Endodermal cell (in vitro differentiated cells): ENCODE results near the gene UPF1. TPM values are rescaled to one million over a fixed set of nuclear protein-coding genes. Genes with fewer than 3 reads are reported as not detected.

Experiments
- DNase-seq: peaks from one replicate; pipeline ENCODE4 v3.0.0-alpha.2; 2017
- H3K27ac ChIP-seq: 2 replicates; pipeline ENCODE4 v1.5.1; 2013; ENCODE audit warnings: mild to moderate bottlenecking, low read depth, low read length, moderate library complexity
- H3K27me3 ChIP-seq: 2 replicates; pipeline ENCODE4 v1.6.1; 2013; ENCODE audit warnings: mild to moderate bottlenecking, low read length, moderate library complexity; ENCODE audit not compliant: insufficient read depth, control insufficient read depth, poor library complexity, severe bottlenecking
- H3K36me3 ChIP-seq: 2 replicates; pipeline ENCODE4 v1.7.0; 2013; ENCODE audit warnings: mild to moderate bottlenecking, low read length, moderate library complexity; ENCODE audit not compliant: control insufficient read depth, insufficient read depth
- H3K4me1 ChIP-seq: one replicate; pipeline ENCODE4 v1.7.0; 2013; ENCODE audit warnings: low read length; ENCODE audit not compliant: control insufficient read depth, insufficient read depth
- H3K4me3 ChIP-seq: 2 replicates; pipeline ENCODE4 v1.5.1; 2013; ENCODE audit warnings: mild to moderate bottlenecking, low read length, moderate library complexity
- H3K9ac ChIP-seq: 2 replicates; pipeline ENCODE4 v1.6.1; 2013; ENCODE audit warnings: mild to moderate bottlenecking, low read length, moderate library complexity; ENCODE audit not compliant: poor library complexity, severe bottlenecking; ENCODE audit errors: extremely low read depth
- H3K9me3 ChIP-seq: 2 replicates; pipeline ENCODE4 v1.6.1; 2013; ENCODE audit warnings: mild to moderate bottlenecking, low read length, moderate library complexity; ENCODE audit not compliant: control insufficient read depth
- H3K27ac Mint-ChIP-seq: 2 replicates; pipeline ENCODE4 v1.8.0; 2020; ENCODE audit warnings: mixed read lengths
- H3K27me3 Mint-ChIP-seq: 2 replicates; pipeline ENCODE4 v1.8.0; 2021; ENCODE audit warnings: mild to moderate bottlenecking, mixed read lengths; ENCODE audit not compliant: insufficient read depth
- H3K36me3 Mint-ChIP-seq: 2 replicates; pipeline ENCODE4 v1.8.0; 2020; ENCODE audit warnings: low read depth, mixed read lengths
- H3K4me1 Mint-ChIP-seq: 2 replicates; pipeline ENCODE4 v1.8.0; 2020; ENCODE audit warnings: mixed read lengths
- H3K4me3 Mint-ChIP-seq: 2 replicates; pipeline ENCODE4 v1.8.0; 2020; ENCODE audit warnings: mild to moderate bottlenecking, moderate library complexity, mixed read lengths
- H3K9me3 Mint-ChIP-seq: 2 replicates; pipeline ENCODE4 v1.8.0; 2020; ENCODE audit warnings: mild to moderate bottlenecking, mixed read lengths
- CTCF ChIP-seq: fragments of 200-600 bp; sonication (generic); conservative IDR thresholded peaks from 2 replicates; pipeline ENCODE4 v1.5.0; 2021; ENCODE audit warnings: antibody characterized with exemption, mild to moderate bottlenecking
- WGBS, 2 experiments: methylation state at CpG; one replicate each; pipeline versions ENCODE4 v1.1.5 to v1.1.7; 2013; ENCODE audit warnings: missing lambda C conversion rate in 2 of 2, mixed read lengths in 1 of 2; ENCODE audit not compliant: insufficient coverage in 1 of 2, insufficient read length in 1 of 2; 5-methylcytosine and 5-hydroxymethylcytosine counted together
- total RNA-seq, 2 donors: library from RNA; stranded (reverse); fragmentation: NEBNext Ultra II Directional in 1 of 2; extraction: Animal tissue kit (Norgen Biotek cat#: 25700) in 1 of 2; gene quantifications; 2 replicates in 1 of 2; 3 replicates in 1 of 2; pipeline ENCODE4 v1.2.1, GENCODE V29; 2021

UPF1 gene
- total RNA-seq, 2 donors from 2014 or later = 82.1 to 87.3 TPM

- H3K27ac ChIP-seq = no peak overlapping the region
Measured at GRCh38 chr19:18795540-18795939, 36.2 kb upstream of the UPF1 start.

GRCh38 chr19:18796239-18796638 is 35.5 kb upstream of the UPF1 start:
- Mint-ChIP-seq H3K27me3 (peaks cover 69% of the 10 kb centered on the region), H3K4me3 (no peak overlapping the region), H3K36me3 (no peaks in the 10 kb centered on the region)

More at GRCh38 chr19:18795540-18795939, 36.2 kb upstream of the UPF1 start:
- H3K27me3 ChIP-seq = peaks cover 100% of the 10 kb centered on the region
- no peak for TF ChIP-seq CTCF
- Mint-ChIP-seq H3K4me3 (no peak overlapping the region), H3K9me3 (no peaks in the 10 kb centered on the region), H3K4me1 (no peaks in the 10 kb centered on the region), H3K27me3 (peaks cover 76% of the 10 kb centered on the region), H3K36me3 (no peaks in the 10 kb centered on the region), H3K27ac (no peak overlapping the region)
- no peak overlapping the region for H3K9ac ChIP-seq
- H3K4me1 ChIP-seq = no peaks in the 10 kb centered on the region
- H3K9me3 ChIP-seq = no peaks in the 10 kb centered on the region
- no peak overlapping the region for H3K4me3 ChIP-seq
- no peaks in the 10 kb centered on the region for H3K36me3 ChIP-seq
- 39 to 53% methylated on average over 3 to 21 of the region's 21 CpGs for WGBS, 2 experiments
- peak; percentile 59 for DNase-seq

GRCh38 chr19:18798384-18799352 is 33.1 kb upstream of the UPF1 start:
- Histone ChIP-seq H3K27me3 (peaks cover 78% of the 10 kb centered on the region), H3K9ac (no peak overlapping the region), H3K4me3 (no peak overlapping the region), H3K9me3 (no peaks in the 10 kb centered on the region), H3K27ac (no peak overlapping the region), H3K36me3 (no peaks in the 10 kb centered on the region), H3K4me1 (no peaks in the 10 kb centered on the region)
- Mint-ChIP-seq H3K9me3 (no peaks in the 10 kb centered on the region), H3K36me3 (no peaks in the 10 kb centered on the region), H3K27me3 (peaks cover 50% of the 10 kb centered on the region), H3K27ac (no peak overlapping the region), H3K4me1 (no peaks in the 10 kb centered on the region), H3K4me3 (no peak overlapping the region)
- peak; percentile 66 for TF ChIP-seq CTCF
- peak; percentile 70 for DNase-seq
- WGBS, 2 experiments = 65 to 75% methylated on average over 11 to 22 of the region's 22 CpGs

More at GRCh38 chr19:18796239-18796638, 35.5 kb upstream of the UPF1 start:
- DNase-seq = no peak
- Histone ChIP-seq H3K9ac (no peak overlapping the region), H3K4me1 (no peaks in the 10 kb centered on the region), H3K9me3 (no peaks in the 10 kb centered on the region), H3K27ac (no peak overlapping the region), H3K4me3 (no peak overlapping the region), H3K36me3 (no peaks in the 10 kb centered on the region), H3K27me3 (peaks cover 100% of the 10 kb centered on the region)
- Mint-ChIP-seq H3K9me3 (no peaks in the 10 kb centered on the region), H3K4me1 (no peaks in the 10 kb centered on the region), H3K27ac (no peak overlapping the region)
- TF ChIP-seq CTCF = no peak
- 83 to 93% methylated on average over 1 to 2 of the region's 2 CpGs for WGBS, 2 experiments
